Ishikawa (cell line): ENCODE data around the gene STEAP2.

Experiments
- CEBPB ChIP-seq: IDR thresholded peaks from 2 replicates; pipeline ENCODE4 v1.6.1; 2012
- CREB1 ChIP-seq: IDR thresholded peaks from 2 replicates; pipeline ENCODE4 v1.6.1; 2012; ENCODE audit warnings: low read depth
- EGR1 ChIP-seq: IDR thresholded peaks from 2 replicates; pipeline ENCODE4 v1.6.1; 2012
- EP300 ChIP-seq: IDR thresholded peaks from 2 replicates; pipeline ENCODE4 v1.6.1; 2012; ENCODE audit warnings: borderline replicate concordance
- FOXM1 ChIP-seq: IDR thresholded peaks from 2 replicates; pipeline ENCODE4 v1.6.1; 2012; ENCODE audit warnings: low read depth, borderline replicate concordance
- MAX ChIP-seq: IDR thresholded peaks from 2 replicates; pipeline ENCODE4 v1.6.1; 2012
- NFIC ChIP-seq: IDR thresholded peaks from 2 replicates; pipeline ENCODE4 v1.6.1; 2012
- RAD21 ChIP-seq: IDR thresholded peaks from 2 replicates; pipeline ENCODE4 v1.6.1; 2012; ENCODE audit warnings: low read depth
- REST ChIP-seq: IDR thresholded peaks from 2 replicates; pipeline ENCODE4 v1.6.1; 2012; ENCODE audit warnings: low read depth, mild to moderate bottlenecking
- TAF1 ChIP-seq: IDR thresholded peaks from 2 replicates; pipeline ENCODE4 v1.6.1; 2012; ENCODE audit warnings: low read depth, mild to moderate bottlenecking
- TCF12 ChIP-seq: IDR thresholded peaks from 2 replicates; pipeline ENCODE4 v1.6.1; 2012; ENCODE audit warnings: low read depth
- TEAD4 ChIP-seq: IDR thresholded peaks from 2 replicates; pipeline ENCODE4 v1.6.1; 2012
- YY1 ChIP-seq: IDR thresholded peaks from 2 replicates; pipeline ENCODE4 v1.6.1; 2012; ENCODE audit warnings: low read depth
- ZBTB7A ChIP-seq: IDR thresholded peaks from 2 replicates; pipeline ENCODE4 v1.6.1; 2012; ENCODE audit warnings: low read depth
- TF ChIP-seq, protein P1 (sequence below): IDR thresholded peaks from 2 replicates; pipeline ENCODE4 v1.6.1; 2012

Gene STEAP2

GRCh38 chr7:90224195-90224594, 12.7 kb downstream of the STEAP2 start:
- TF ChIP-seq NFIC = no peak
- no peak for TF ChIP-seq EGR1
- no peak for TF ChIP-seq TAF1
- TF ChIP-seq MAX = no peak
- no peak for TF ChIP-seq TCF12
- TF ChIP-seq, protein P1, sequence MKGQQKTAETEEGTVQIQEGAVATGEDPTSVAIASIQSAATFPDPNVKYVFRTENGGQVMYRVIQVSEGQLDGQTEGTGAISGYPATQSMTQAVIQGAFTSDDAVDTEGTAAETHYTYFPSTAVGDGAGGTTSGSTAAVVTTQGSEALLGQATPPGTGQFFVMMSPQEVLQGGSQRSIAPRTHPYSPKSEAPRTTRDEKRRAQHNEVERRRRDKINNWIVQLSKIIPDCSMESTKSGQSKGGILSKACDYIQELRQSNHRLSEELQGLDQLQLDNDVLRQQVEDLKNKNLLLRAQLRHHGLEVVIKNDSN = no peak

DNA sequence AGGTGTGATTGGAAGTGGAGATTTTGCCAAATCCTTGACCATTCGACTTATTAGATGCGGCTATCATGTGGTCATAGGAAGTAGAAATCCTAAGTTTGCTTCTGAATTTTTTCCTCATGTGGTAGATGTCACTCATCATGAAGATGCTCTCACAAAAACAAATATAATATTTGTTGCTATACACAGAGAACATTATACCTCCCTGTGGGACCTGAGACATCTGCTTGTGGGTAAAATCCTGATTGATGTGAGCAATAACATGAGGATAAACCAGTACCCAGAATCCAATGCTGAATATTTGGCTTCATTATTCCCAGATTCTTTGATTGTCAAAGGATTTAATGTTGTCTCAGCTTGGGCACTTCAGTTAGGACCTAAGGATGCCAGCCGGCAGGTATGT, 13.6 kb downstream of the STEAP2 start:
- TF ChIP-seq YY1 = no peak
- no peak for TF ChIP-seq RAD21
- no peak for TF ChIP-seq NFIC
- TF ChIP-seq, protein P1 = no peak
- no peak for TF ChIP-seq MAX
- no peak for TF ChIP-seq EP300
- no peak for TF ChIP-seq FOXM1
- no peak for TF ChIP-seq REST
- no peak for TF ChIP-seq ZBTB7A
- TF ChIP-seq CREB1 = no peak
- TF ChIP-seq TAF1 = no peak
- no peak for TF ChIP-seq CEBPB
- no peak for TF ChIP-seq EGR1

DNA sequence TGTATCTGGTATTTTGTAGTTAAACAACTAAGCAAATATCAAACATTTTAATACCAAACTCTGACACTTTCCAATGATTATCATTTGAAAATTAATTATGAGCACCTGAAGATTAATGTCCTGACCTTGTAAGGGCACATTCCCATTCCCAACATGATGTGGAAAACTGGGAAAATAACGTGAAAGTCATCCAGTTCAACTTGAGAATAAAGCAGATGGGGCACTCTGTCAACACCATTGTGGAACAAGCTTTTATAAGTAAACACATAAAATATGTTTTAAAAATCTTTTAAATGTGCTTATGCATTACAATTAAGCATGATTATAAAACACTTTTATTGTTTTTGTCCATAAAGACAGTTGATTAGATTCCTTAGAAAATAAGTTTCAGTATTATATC, 14.1 kb downstream of the STEAP2 start:
- TF ChIP-seq TAF1 (no peak), EP300 (no peak), FOXM1 (no peak), NFIC (no peak), RAD21 (no peak), EGR1 (no peak), CEBPB (no peak), REST (no peak), MAX (no peak), YY1 (no peak), ZBTB7A (no peak), CREB1 (no peak), TEAD4 (no peak), TCF12 (no peak)
- TF ChIP-seq, protein P1 = no peak

DNA sequence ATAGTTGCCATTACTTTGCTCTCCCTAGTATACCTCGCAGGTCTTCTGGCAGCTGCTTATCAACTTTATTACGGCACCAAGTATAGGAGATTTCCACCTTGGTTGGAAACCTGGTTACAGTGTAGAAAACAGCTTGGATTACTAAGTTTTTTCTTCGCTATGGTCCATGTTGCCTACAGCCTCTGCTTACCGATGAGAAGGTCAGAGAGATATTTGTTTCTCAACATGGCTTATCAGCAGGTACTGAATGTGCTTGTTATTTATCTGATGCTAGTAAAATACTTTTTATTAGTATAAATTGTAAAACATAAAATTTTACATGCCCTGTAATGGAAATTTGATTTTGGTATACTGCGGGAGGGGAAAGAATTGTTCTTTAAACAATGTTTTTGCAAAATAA, 15.7 kb downstream of the STEAP2 start:
- TF ChIP-seq EGR1 = no peak
- TF ChIP-seq RAD21 = no peak
- no peak for TF ChIP-seq NFIC
- no peak for TF ChIP-seq TCF12
- TF ChIP-seq TEAD4 = no peak
- TF ChIP-seq YY1 = no peak
- no peak for TF ChIP-seq CREB1
- TF ChIP-seq CEBPB = no peak
- TF ChIP-seq EP300 = no peak
- no peak for TF ChIP-seq ZBTB7A
- no peak for TF ChIP-seq FOXM1
- TF ChIP-seq TAF1 = no peak
- TF ChIP-seq, protein P1 = no peak

DNA sequence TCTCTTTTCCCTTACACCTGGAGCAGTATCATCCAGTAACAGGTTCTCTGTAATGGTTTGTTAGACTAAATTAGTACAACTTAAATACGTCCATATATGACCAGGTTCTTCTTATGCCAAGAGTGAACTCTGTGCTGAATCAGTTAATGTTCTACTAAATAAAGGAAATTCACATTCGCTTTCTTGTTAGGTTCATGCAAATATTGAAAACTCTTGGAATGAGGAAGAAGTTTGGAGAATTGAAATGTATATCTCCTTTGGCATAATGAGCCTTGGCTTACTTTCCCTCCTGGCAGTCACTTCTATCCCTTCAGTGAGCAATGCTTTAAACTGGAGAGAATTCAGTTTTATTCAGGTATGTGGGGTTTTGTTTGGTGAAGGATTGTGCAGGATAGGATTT, 18.1 kb downstream of the STEAP2 start:
- TF ChIP-seq MAX (no peak), EGR1 (no peak), CREB1 (no peak), ZBTB7A (no peak), CEBPB (no peak), TEAD4 (no peak), REST (no peak), TAF1 (no peak), FOXM1 (no peak)
